Measurements from ENCODE around the gene OR51B5. TPM values are rescaled to one million over a fixed set of nuclear protein-coding genes. Genes with fewer than 3 reads are reported as not detected.
"Not testable (repeated sequence)": the region's sequence is repeated elsewhere in the genome, so short reads cannot be mapped to it uniquely, and the experiment has no call there.

The OR51B5 gene
- 0.52 TPM for total RNA-seq

GRCh38 chr11:5343474-5344335 is at the start of gene OR51B5:
OR51B5 (minus strand) TSS chr11:5343524; CDS start chr11:5343524, 0 bp downstream.
- Histone ChIP-seq H3K27me3 (ENCODE audit: control insufficient read depth in 3 of 3, insufficient read depth in 3 of 3, low read length in 3 of 3) (no peaks in the 10 kb centered on the region), H3K36me3 (ENCODE audit: control insufficient read depth in 3 of 3, insufficient read depth in 3 of 3, low read length in 3 of 3) (no peaks in the 10 kb centered on the region), H3K4me1 (ENCODE audit: control insufficient read depth in 3 of 3, insufficient read depth in 3 of 3, low read length in 3 of 3) (no peaks in the 10 kb centered on the region), H3K27ac (ENCODE audit: low read depth, low read length) (no peak within 1 kb of the TSS), H3K9ac (ENCODE audit: low read depth in 1 of 3, low read length in 3 of 3) (no peak within 1 kb of the TSS), H3K9me3 (ENCODE audit: control insufficient read depth in 3 of 3, low read length in 3 of 3) (no peaks in the 10 kb centered on the region), H3K4me3 (ENCODE audit: low read length in 3 of 3) (no peak within 1 kb of the TSS)

- Histone ChIP-seq H3K9me3 (ENCODE audit: control insufficient read depth in 3 of 3, low read length in 3 of 3) (no peaks in the 10 kb centered on the region), H3K27ac (ENCODE audit: low read depth, low read length) (no peak overlapping the region), H3K27me3 (ENCODE audit: control insufficient read depth in 3 of 3, insufficient read depth in 3 of 3, low read length in 3 of 3) (no peaks in the 10 kb centered on the region), H3K9ac (ENCODE audit: low read depth in 1 of 3, low read length in 3 of 3) (no peak overlapping the region), H3K4me3 (ENCODE audit: low read length in 3 of 3) (no peak overlapping the region), H3K4me1 (ENCODE audit: control insufficient read depth in 3 of 3, insufficient read depth in 3 of 3, low read length in 3 of 3) (no peaks in the 10 kb centered on the region), H3K36me3 (ENCODE audit: control insufficient read depth in 3 of 3, insufficient read depth in 3 of 3, low read length in 3 of 3) (no peaks in the 10 kb centered on the region)
These were observed 46.9 kb upstream of the OR51B5 start for GRCh38 chr11:5390210-5390609.

- Histone ChIP-seq H3K9me3 (ENCODE audit: control insufficient read depth in 3 of 3, low read length in 3 of 3) (no peaks in the 10 kb centered on the region), H3K27me3 (ENCODE audit: control insufficient read depth in 3 of 3, insufficient read depth in 3 of 3, low read length in 3 of 3) (no peaks in the 10 kb centered on the region), H3K4me1 (ENCODE audit: control insufficient read depth in 3 of 3, insufficient read depth in 3 of 3, low read length in 3 of 3) (no peaks in the 10 kb centered on the region), H3K36me3 (ENCODE audit: control insufficient read depth in 3 of 3, insufficient read depth in 3 of 3, low read length in 3 of 3) (no peaks in the 10 kb centered on the region), H3K27ac (ENCODE audit: low read depth, low read length) (no peak overlapping the region), H3K4me3 (ENCODE audit: low read length in 3 of 3) (no peak overlapping the region), H3K9ac (ENCODE audit: low read depth in 1 of 3, low read length in 3 of 3) (no peak overlapping the region)
These were observed 41.0 kb upstream of the OR51B5 start for GRCh38 chr11:5384335-5384734.

- Histone ChIP-seq H3K36me3 (ENCODE audit: control insufficient read depth in 3 of 3, insufficient read depth in 3 of 3, low read length in 3 of 3) (no peaks in the 10 kb centered on the region), H3K9ac (ENCODE audit: low read depth in 1 of 3, low read length in 3 of 3) (no peak within 1 kb of the TSS), H3K27me3 (ENCODE audit: control insufficient read depth in 3 of 3, insufficient read depth in 3 of 3, low read length in 3 of 3) (no peaks in the 10 kb centered on the region), H3K9me3 (ENCODE audit: control insufficient read depth in 3 of 3, low read length in 3 of 3) (no peaks in the 10 kb centered on the region), H3K27ac (ENCODE audit: low read depth, low read length) (no peak within 1 kb of the TSS), H3K4me3 (ENCODE audit: low read length in 3 of 3) (no peak within 1 kb of the TSS), H3K4me1 (ENCODE audit: control insufficient read depth in 3 of 3, insufficient read depth in 3 of 3, low read length in 3 of 3) (no peaks in the 10 kb centered on the region)
These were observed 40.3 kb upstream of the OR51B5 start, which contains the start of gene OR51M1 for GRCh38 chr11:5383576-5383975. OR51M1 (plus strand) TSS chr11:5383812; CDS start chr11:5389399, 5,587 bp downstream.

GRCh38 chr11:5380740-5381342 is 37.5 kb upstream of the OR51B5 start:
- H3K27ac ChIP-seq (ENCODE audit: low read depth, low read length) = no peak overlapping the region
- H3K9me3 ChIP-seq (ENCODE audit: control insufficient read depth in 3 of 3, low read length in 3 of 3) = no peaks in the 10 kb centered on the region
- no peaks in the 10 kb centered on the region for H3K36me3 ChIP-seq (ENCODE audit: control insufficient read depth in 3 of 3, insufficient read depth in 3 of 3, low read length in 3 of 3)
- no peaks in the 10 kb centered on the region for H3K27me3 ChIP-seq (ENCODE audit: control insufficient read depth in 3 of 3, insufficient read depth in 3 of 3, low read length in 3 of 3)
- H3K4me1 ChIP-seq (ENCODE audit: control insufficient read depth in 3 of 3, insufficient read depth in 3 of 3, low read length in 3 of 3) = no peaks in the 10 kb centered on the region
- H3K9ac ChIP-seq (ENCODE audit: low read depth in 1 of 3, low read length in 3 of 3) = no peak overlapping the region
- H3K4me3 ChIP-seq (ENCODE audit: low read length in 3 of 3) = no peak overlapping the region

GRCh38 chr11:5369789-5370188 is 26.5 kb upstream of the OR51B5 start:
- H3K27me3 ChIP-seq (ENCODE audit: control insufficient read depth in 3 of 3, insufficient read depth in 3 of 3, low read length in 3 of 3) = no peaks in the 10 kb centered on the region
- no peaks in the 10 kb centered on the region for H3K4me1 ChIP-seq (ENCODE audit: control insufficient read depth in 3 of 3, insufficient read depth in 3 of 3, low read length in 3 of 3)
- no peaks in the 10 kb centered on the region for H3K9me3 ChIP-seq (ENCODE audit: control insufficient read depth in 3 of 3, low read length in 3 of 3)
- H3K27ac ChIP-seq (ENCODE audit: low read depth, low read length) = no peak overlapping the region
- H3K36me3 ChIP-seq (ENCODE audit: control insufficient read depth in 3 of 3, insufficient read depth in 3 of 3, low read length in 3 of 3) = no peaks in the 10 kb centered on the region
- H3K9ac ChIP-seq (ENCODE audit: low read depth in 1 of 3, low read length in 3 of 3) = no peak overlapping the region
- H3K4me3 ChIP-seq (ENCODE audit: low read length in 3 of 3) = no peak overlapping the region

GRCh38 chr11:5368502-5369043 is 25.2 kb upstream of the OR51B5 start:
- no peak overlapping the region for H3K9ac ChIP-seq (ENCODE audit: low read depth in 1 of 3, low read length in 3 of 3)
- H3K9me3 ChIP-seq (ENCODE audit: control insufficient read depth in 3 of 3, low read length in 3 of 3) = peaks cover 0 to 2% (median 0%) of the 10 kb centered on the region in 3 donors
- no peaks in the 10 kb centered on the region for H3K4me1 ChIP-seq (ENCODE audit: control insufficient read depth in 3 of 3, insufficient read depth in 3 of 3, low read length in 3 of 3)
- H3K36me3 ChIP-seq (ENCODE audit: control insufficient read depth in 3 of 3, insufficient read depth in 3 of 3, low read length in 3 of 3) = no peaks in the 10 kb centered on the region
- no peak overlapping the region for H3K27ac ChIP-seq (ENCODE audit: low read depth, low read length)
- no peak overlapping the region for H3K4me3 ChIP-seq (ENCODE audit: low read length in 3 of 3)
- no peaks in the 10 kb centered on the region for H3K27me3 ChIP-seq (ENCODE audit: control insufficient read depth in 3 of 3, insufficient read depth in 3 of 3, low read length in 3 of 3)

- no peaks in the 10 kb centered on the region for H3K36me3 ChIP-seq (ENCODE audit: control insufficient read depth in 3 of 3, insufficient read depth in 3 of 3, low read length in 3 of 3)
- no peaks in the 10 kb centered on the region for H3K4me1 ChIP-seq (ENCODE audit: control insufficient read depth in 3 of 3, insufficient read depth in 3 of 3, low read length in 3 of 3)
- H3K9ac ChIP-seq (ENCODE audit: low read depth in 1 of 3, low read length in 3 of 3) = no peak overlapping the region
- no peak overlapping the region for H3K4me3 ChIP-seq (ENCODE audit: low read length in 3 of 3)
- H3K27me3 ChIP-seq (ENCODE audit: control insufficient read depth in 3 of 3, insufficient read depth in 3 of 3, low read length in 3 of 3) = no peaks in the 10 kb centered on the region
- peaks cover 0 to 2% (median 0%) of the 10 kb centered on the region in 3 donors for H3K9me3 ChIP-seq (ENCODE audit: control insufficient read depth in 3 of 3, low read length in 3 of 3)
- H3K27ac ChIP-seq (ENCODE audit: low read depth, low read length) = no peak overlapping the region
These were observed 24.2 kb upstream of the OR51B5 start for GRCh38 chr11:5367448-5368074.

GRCh38 chr11:5366856-5367255 is 23.5 kb upstream of the OR51B5 start:
- no peak overlapping the region for H3K4me3 ChIP-seq (ENCODE audit: low read length in 3 of 3)
- no peak overlapping the region for H3K9ac ChIP-seq (ENCODE audit: low read depth in 1 of 3, low read length in 3 of 3)
- H3K9me3 ChIP-seq (ENCODE audit: control insufficient read depth in 3 of 3, low read length in 3 of 3) = peaks cover 0 to 2% (median 0%) of the 10 kb centered on the region in 3 donors
- H3K27ac ChIP-seq (ENCODE audit: low read depth, low read length) = no peak overlapping the region
- H3K4me1 ChIP-seq (ENCODE audit: control insufficient read depth in 3 of 3, insufficient read depth in 3 of 3, low read length in 3 of 3) = no peaks in the 10 kb centered on the region
- H3K36me3 ChIP-seq (ENCODE audit: control insufficient read depth in 3 of 3, insufficient read depth in 3 of 3, low read length in 3 of 3) = no peaks in the 10 kb centered on the region
- no peaks in the 10 kb centered on the region for H3K27me3 ChIP-seq (ENCODE audit: control insufficient read depth in 3 of 3, insufficient read depth in 3 of 3, low read length in 3 of 3)

- not testable (repeated sequence) for H3K9ac ChIP-seq (ENCODE audit: low read depth in 1 of 3, low read length in 3 of 3); H3K4me3 ChIP-seq (ENCODE audit: low read length in 3 of 3); H3K27me3 ChIP-seq (ENCODE audit: control insufficient read depth in 3 of 3, insufficient read depth in 3 of 3, low read length in 3 of 3); H3K9me3 ChIP-seq (ENCODE audit: control insufficient read depth in 3 of 3, low read length in 3 of 3); H3K4me1 ChIP-seq (ENCODE audit: control insufficient read depth in 3 of 3, insufficient read depth in 3 of 3, low read length in 3 of 3); H3K36me3 ChIP-seq (ENCODE audit: control insufficient read depth in 3 of 3, insufficient read depth in 3 of 3, low read length in 3 of 3); H3K27ac ChIP-seq (ENCODE audit: low read depth, low read length)
These were observed 23.0 kb upstream of the OR51B5 start for GRCh38 chr11:5366365-5366764.

Measured in skeletal muscle tissue (tissue), 4 donors.